ENCODE results near the gene CADM2. TPM values are rescaled to one million over a fixed set of nuclear protein-coding genes. Genes with fewer than 3 reads are reported as not detected.

Gene CADM2
- polyA plus RNA-seq, 1 donor from 2014 or later = 4.5 TPM

GRCh38 chr3:85271911-85272310 is 313.1 kb downstream of the CADM2 start:
- Histone ChIP-seq H3K79me2 (replicated peaks; ENCODE audit: insufficient read depth, low read length) (no peaks in the 10 kb centered on the region), H3K9me2 (ENCODE audit: insufficient read depth, low read length) (no peaks in the 10 kb centered on the region), H3K27ac (ENCODE audit: low read length) (no peak overlapping the region), H4K20me1 (ENCODE audit: insufficient read depth) (no peaks in the 10 kb centered on the region), H3K9me3 (ENCODE audit: low read length) (no peaks in the 10 kb centered on the region), H3K4me3 (ENCODE audit: low read length) (no peak overlapping the region), H3K36me3 (ENCODE audit: insufficient read depth, low read length) (no peaks in the 10 kb centered on the region), H3K27me3 (ENCODE audit: insufficient read depth, low read depth, low read length) (no peaks in the 10 kb centered on the region), H3K4me2 (ENCODE audit: low read length) (no peak overlapping the region), H2AFZ (ENCODE audit: low read depth, low read length) (no peak overlapping the region), H3K9ac (ENCODE audit: low read length) (no peak overlapping the region), H3F3A (ENCODE audit: insufficient read depth, low read length, poor library complexity, severe bottlenecking) (no peaks in the 10 kb centered on the region)
- TF ChIP-seq RAD21 (conservative IDR thresholded peaks at IDR 0.05) (no peak), SMC3 (conservative IDR thresholded peaks at IDR 0.05; ENCODE audit: poor library complexity) (no peak), POLR2AphosphoS5 (IDR thresholded peaks at IDR 0.05) (no peak), MXI1 (conservative IDR thresholded peaks at IDR 0.05; ENCODE audit: poor library complexity, severe bottlenecking) (no peak), EZH2 (IDR thresholded peaks at IDR 0.05; ENCODE audit: borderline replicate concordance, insufficient read depth, low read length, poor library complexity, severe bottlenecking) (no peak), TAF1 (IDR thresholded peaks at IDR 0.05; ENCODE audit: low read depth) (no peak), REST (IDR thresholded peaks at IDR 0.05; ENCODE audit: borderline replicate concordance) (no peak), CTCF (IDR thresholded peaks at IDR 0.05; ENCODE audit: poor library complexity, severe bottlenecking) (no peak), EP300 (conservative IDR thresholded peaks at IDR 0.05; ENCODE audit: poor library complexity, severe bottlenecking) (no peak)

- Histone ChIP-seq H3K36me3 (ENCODE audit: insufficient read depth, low read length) (no peaks in the 10 kb centered on the region), H3F3A (ENCODE audit: insufficient read depth, low read length, poor library complexity, severe bottlenecking) (no peaks in the 10 kb centered on the region), H3K9me2 (ENCODE audit: insufficient read depth, low read length) (no peaks in the 10 kb centered on the region), H3K27ac (ENCODE audit: low read length) (no peak overlapping the region), H3K4me2 (ENCODE audit: low read length) (no peak overlapping the region), H3K9ac (ENCODE audit: low read length) (no peak overlapping the region), H3K9me3 (ENCODE audit: low read length) (no peaks in the 10 kb centered on the region), H3K4me3 (ENCODE audit: low read length) (no peak overlapping the region), H3K27me3 (ENCODE audit: insufficient read depth, low read depth, low read length) (no peaks in the 10 kb centered on the region), H3K79me2 (replicated peaks; ENCODE audit: insufficient read depth, low read length) (no peaks in the 10 kb centered on the region), H4K20me1 (ENCODE audit: insufficient read depth) (no peaks in the 10 kb centered on the region), H2AFZ (ENCODE audit: low read depth, low read length) (no peak overlapping the region)
- TF ChIP-seq MXI1 (conservative IDR thresholded peaks at IDR 0.05; ENCODE audit: poor library complexity, severe bottlenecking) (no peak), REST (IDR thresholded peaks at IDR 0.05; ENCODE audit: borderline replicate concordance) (no peak), TAF1 (IDR thresholded peaks at IDR 0.05; ENCODE audit: low read depth) (no peak), CTCF (IDR thresholded peaks at IDR 0.05; ENCODE audit: poor library complexity, severe bottlenecking) (no peak), SMC3 (conservative IDR thresholded peaks at IDR 0.05; ENCODE audit: poor library complexity) (no peak), RAD21 (conservative IDR thresholded peaks at IDR 0.05) (no peak), EP300 (conservative IDR thresholded peaks at IDR 0.05; ENCODE audit: poor library complexity, severe bottlenecking) (no peak), EZH2 (IDR thresholded peaks at IDR 0.05; ENCODE audit: borderline replicate concordance, insufficient read depth, low read length, poor library complexity, severe bottlenecking) (no peak), POLR2AphosphoS5 (IDR thresholded peaks at IDR 0.05) (no peak)
These were observed 329.5 kb downstream of the CADM2 start for GRCh38 chr3:85288257-85288656.

Data from neural cell (in vitro differentiated cells).